Activated CD4-positive, CD25-positive, alpha-beta regulatory T cell treated with anti-CD3 and anti-CD28 coated beads, Interleukin-2, amount 50 U/mL, for 24 hours (primary cell): ENCODE data around the gene LRRC30.

Source experiments
- ATAC-seq, 2 donors: fragments of 150-1000 bp; cut with Tn5 transposase; one replicate each; pipeline ENCODE4 v1.10.0; 2021; ENCODE audit warnings: mild to moderate bottlenecking in 1 of 2, moderate library complexity in 1 of 2

Gene LRRC30

DNA sequence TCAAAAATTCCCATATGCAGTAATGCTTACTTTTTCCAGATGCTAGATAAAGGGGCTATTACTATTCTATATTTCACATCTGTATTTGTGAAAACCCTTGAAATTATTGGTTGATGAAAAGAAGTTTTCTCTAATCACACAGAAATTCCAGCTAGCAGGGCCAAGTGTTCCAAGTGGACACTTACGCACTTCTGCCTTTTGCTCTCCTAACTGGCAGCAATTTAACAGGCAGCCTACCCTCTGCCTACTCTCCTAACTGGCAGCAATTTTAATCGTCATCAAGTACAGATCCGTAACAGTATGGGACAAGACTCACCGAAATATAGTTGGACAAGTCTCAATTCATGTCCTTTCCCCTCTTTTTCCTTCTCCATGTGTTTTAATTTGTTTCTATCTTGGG lies 12.0 kb downstream of the LRRC30 start:
- ATAC-seq: no peak

DNA sequence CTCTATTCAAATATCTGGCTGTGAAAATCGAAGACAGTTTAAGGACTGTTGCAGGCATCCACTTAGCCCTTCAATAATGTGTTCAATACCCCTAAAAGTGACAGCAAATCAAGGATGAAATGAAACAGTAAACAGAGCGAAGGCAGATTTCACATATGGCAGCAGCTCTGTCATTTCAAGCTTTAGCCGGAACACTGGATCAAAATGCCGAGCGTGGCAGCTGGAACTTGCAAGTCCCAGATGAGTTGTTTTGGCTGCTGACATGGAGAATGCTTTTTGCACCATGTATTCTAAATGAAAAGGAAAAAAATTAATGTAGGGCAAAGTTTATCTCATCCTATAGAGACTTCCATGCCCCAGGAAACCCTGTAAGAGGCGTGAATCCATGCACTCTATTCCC lies 18.0 kb downstream of the LRRC30 start:
- ATAC-seq: no peak

DNA sequence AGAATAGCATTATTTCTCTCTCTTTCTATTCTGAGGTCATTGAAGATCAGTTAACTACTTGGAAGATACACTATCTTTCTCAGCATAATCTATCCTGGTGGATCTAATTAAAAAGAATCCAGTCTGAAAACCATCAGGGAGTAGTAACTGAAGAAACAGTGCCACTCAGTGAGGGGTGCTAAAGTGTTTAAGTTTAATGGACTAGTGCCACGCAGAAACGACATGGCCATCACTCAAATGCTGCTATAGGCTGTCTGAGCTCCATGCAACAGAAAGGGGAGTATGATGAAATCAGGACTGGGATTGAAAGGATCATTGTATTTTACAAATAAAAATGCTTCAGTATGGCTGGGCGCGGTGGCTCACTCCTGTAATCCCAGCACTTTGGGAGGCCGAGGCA lies 23.3 kb downstream of the LRRC30 start:
- no peak for ATAC-seq

DNA sequence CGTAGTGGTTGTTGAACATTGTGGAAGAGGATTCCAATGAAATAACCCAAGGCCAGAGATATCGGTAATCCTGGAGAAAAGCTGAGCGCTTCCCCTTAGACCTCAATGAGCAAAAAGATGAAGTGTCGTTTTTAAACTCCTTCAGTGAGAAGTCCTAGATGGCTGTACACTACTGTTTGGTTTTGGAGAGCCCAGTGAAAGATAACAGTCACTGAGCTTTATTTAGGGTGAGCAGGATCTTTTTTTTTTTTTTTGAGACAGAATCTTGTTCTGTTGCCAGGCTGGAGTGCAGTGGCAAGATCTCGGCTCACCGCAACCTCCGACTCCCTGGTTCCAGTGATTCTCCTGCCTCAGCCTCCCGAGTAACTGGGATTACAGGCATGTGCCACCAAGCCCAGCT lies 24.2 kb downstream of the LRRC30 start:
- ATAC-seq: no peak

DNA sequence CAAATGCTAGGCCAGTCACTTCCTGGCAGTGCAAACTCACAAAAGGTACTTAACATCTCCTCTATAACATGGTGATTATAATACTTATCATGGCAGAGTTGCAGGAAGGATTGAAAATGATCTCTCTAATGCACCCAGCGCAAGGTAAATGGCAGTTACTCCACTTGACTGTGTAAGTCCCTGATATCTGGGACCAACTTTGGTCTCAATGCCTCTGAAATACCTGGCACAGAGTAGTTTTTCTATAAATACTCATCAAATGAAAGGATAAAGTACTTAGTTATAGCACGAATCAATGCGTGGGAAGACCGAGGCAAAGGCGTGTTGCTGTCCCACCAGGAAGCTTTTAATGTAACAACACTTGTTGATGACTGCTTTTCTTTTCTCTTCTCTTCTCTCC lies 24.8 kb downstream of the LRRC30 start:
- no peak for ATAC-seq

DNA sequence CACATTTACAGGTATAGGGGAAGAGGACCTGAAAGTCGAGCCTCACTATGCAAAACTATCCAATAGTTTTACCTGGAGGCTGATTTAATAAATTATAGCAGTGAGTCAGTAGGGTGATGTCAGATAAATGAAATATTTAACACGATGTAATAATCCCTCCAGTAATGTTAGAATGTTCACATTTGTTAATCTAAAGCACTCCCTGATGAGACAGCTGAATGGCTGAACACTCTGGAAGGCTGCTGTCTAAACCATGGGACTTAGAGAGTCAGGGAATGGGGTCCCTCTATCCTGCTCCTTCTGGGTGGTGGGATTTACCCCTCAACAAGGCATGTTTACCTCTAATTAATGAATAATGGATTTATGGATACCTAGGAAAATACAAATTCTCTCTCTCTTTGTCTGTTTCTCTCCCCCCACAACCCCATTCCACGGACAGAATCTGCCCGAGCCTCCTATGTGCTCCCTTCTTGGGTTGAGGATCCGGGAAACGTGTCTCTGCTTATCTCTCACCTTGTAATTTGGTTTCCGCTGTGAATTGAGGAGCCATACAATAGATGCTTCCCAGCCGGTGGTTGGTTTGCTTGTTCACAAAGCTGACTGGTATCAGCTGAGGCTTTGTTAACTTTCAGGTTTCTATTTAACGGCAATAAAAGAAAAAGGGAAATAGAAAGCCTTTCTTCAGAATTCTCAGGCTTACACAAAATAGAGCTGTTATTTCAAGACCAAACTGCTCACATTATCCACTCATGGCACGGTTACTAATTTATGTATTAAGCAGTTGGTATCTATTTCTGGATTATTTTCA lies 25.9 kb downstream of the LRRC30 start:
- ATAC-seq: no peak

DNA sequence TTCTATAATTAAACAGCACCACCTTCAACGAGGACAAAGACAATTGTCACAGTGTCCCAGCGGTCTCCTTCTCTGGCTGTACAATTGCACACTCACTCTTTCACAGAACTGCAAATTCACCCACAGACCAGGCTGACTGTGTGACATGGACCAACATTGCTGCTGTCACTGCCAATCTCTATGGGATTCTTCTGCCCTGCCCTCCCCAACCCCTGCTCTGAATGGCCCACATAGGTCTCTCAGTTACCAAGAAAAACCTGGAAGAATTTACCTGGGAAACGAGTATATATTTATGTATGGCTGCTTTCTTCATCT lies 26.5 kb downstream of the LRRC30 start:
- ATAC-seq: no peak

DNA sequence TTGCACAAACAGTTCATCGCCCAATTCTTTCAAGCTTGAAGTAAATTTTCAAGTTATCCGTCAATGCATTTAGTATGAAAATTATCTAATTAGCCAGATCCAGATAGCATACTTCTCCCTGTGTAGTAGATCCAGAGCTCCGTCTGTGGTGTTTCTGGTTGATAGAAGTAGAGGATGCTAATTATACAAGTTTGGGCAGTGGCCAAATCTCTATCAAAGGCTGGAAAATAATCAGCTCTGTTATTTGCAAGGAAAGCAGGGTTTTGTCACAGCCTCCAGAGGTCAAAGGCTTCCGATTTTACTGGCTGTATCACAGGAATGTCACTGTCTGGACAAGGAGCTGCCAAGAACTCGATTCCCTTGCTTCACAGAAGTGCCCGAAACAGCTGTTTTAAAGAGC lies 28.6 kb downstream of the LRRC30 start:
- ATAC-seq: no peak

DNA sequence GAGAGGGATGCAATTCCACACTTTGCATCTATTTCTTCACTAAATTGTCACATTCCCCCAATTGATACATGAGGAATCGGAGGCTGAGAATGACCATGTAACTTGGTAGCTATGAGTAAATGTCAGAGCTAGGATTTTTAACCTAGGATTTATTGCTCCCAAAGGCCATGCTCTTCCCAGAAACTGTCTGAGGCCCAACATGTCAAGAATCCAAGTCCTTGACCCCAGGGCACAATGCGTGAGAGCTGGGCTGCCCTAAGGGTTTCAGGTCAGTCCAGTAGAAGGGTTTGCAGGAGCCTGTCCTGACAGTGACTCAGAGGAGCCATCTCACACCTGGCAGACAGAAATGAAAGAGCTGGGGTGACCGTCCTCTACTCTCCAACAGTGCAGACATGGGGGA lies 30.3 kb downstream of the LRRC30 start:
- no peak for ATAC-seq

DNA sequence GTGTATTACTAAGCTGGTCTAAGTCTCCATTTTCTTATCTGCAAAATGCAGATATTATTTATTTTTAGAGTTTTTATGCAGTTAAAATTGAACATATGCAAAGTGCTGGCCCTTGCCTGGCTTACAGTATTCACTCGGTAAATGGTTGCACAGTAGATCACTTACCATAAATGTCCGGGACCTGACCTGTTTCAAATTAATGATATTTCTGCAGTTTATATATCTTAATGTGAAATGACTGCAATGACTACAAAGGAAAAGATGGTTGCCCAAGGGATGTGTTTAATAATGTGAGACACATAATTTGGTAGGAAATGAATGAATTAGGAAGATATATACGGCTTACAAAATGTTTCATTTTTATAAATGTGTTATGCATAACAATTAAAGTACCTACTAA lies 37.1 kb downstream of the LRRC30 start:
- ATAC-seq: no peak

DNA sequence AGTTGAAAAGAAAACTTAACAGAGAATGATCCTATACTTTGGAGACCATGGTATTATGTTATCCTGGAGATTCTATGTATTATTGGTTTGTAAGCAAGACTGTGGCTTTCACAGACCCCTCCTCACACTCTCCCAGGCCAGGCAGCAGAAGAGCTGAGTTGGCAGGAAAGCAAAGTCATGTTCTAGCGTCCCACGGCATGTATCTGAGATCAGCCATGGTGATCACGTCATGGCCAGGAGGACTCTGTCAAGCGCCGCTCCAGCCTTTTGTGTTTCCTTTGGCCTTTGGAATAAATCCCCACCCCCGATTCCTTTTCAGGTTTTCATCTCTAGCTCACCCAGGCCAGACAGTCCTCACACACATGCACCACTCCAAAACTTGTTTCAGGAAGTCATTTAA lies 39.1 kb downstream of the LRRC30 start:
- no peak for ATAC-seq

DNA sequence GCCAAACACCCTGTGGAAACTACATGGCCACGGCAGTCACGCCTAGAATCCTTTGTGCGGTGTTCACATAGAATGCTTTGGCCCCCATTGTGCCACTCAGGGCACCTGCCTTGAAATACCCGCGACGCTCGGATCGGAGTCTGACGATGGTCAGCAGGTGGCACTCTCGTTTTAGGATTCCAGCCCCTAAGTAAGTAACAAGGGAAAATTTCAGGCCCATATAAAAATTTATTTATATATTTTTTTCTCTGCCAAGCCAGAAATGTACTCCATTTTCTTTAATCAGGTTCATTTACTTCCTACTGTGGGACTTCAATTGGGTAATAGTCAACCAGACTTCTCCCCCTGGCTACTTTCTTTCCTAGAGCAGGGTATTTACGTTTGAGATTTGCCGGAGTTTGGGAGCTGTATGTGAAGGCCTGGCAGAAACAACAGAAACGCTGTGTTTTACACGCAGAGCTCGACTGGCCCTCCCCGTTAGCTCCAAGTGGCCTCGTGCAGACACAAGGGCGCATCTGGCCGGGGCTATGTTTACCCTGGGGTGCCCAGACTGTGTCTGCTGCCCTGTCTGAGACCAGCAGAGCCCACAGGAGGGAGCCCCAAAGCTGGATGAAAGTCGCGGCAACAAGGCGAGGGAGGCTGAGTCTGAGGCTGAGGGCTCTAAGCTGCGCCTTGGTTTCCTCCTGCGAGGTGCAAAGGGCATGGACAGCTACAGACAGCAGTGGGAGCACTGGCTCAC lies 41.6 kb downstream of the LRRC30 start:
- ATAC-seq: no peak

DNA sequence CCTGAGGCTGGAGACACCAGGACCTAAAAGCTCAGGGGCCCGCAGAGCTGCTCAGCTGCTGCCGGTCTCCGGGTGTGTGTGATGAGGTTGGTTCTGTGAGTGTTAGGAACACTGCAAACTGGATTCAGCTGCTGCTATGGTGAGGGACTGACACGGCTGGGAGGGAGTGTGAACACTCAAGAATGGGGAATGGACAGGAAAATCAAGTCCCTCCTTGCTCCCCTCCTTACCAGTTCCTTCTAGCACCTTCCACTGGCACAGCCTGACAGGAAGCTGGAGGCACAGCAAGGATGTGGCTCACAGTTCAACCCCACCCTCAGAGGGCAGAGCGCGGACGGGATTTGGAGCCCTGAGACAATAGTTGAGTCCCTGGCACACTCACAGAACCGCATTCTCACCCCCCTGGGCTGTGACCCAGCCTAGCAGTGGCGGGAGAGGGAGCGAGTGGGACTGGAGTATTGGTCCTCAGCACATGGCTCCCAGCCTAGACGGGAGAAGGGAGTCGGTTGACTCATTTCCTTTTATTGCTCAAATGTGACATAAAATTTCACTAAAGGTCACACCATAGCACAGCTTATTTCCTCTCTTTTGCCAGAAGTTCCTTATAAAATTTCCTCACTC lies 42.5 kb downstream of the LRRC30 start:
- ATAC-seq: no peak

DNA sequence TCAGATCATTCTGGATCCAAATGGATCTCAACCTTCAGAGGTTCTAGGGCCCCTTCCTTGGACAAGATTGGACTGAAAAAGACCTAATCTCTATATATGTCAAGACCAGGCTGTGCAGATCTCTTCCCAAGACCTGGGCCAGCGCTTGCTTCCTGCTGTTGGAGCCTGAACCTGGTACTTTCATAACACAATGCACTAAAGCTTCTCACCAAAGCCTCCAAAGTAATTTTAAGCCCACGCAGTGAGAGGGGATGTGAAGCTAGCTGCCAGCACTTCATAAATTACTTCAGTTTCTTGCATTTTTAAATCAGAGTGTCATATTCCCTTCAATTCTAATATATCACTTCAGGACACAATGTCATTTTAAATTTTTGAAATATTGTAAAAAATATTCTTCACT lies 50.7 kb downstream of the LRRC30 start:
- no peak for ATAC-seq
